Activated T-cell treated with anti-CD3 and anti-CD28 coated beads for 4 hours (primary cell): ENCODE measurements around the gene SRD5A1.
"Not testable (repeated sequence)": the region's sequence is repeated elsewhere in the genome, so short reads cannot be mapped to it uniquely, and the experiment has no call there.

ENCODE experiments used
- DNase-seq: peaks from one replicate; pipeline ENCODE4 v3.0.0-alpha.2; 2020

Gene SRD5A1

DNA sequence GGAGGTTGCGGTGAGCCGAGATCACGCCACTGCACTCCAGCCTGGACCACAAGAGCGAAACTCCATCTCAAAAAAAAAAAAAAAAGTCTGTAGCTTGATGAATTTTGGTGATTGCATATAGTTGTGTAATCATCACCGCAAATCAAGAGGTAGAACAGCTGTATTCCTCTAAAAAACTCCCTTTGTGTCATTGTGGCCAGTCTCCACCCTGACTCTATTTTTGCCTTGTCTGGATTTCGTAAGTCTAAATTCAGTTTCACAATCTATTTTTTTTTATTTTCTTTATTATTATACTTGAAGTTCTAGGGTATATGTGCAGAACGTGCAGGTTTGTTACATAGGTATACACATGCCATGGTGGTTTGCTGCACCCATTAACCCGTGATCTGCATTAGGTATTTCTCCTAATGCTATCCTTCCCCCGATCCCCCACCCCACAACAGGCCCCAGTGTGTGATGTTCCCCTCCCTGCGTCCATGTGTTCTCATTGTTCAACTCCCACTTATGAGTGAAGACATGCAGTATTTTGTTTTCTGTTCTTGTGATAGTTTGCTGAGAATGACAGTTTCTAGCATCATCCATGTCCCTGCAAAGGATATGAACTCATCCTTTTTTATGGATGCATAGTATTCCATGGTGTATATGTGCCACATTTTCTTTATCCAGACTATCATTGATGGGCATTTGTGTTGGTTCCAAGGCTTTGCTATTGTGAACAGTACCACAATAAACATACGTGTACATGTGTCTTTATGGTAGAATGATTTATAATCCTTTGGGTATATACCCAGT lies 12.5 kb downstream of the SRD5A1 start:
- not testable (repeated sequence) for DNase-seq

DNA sequence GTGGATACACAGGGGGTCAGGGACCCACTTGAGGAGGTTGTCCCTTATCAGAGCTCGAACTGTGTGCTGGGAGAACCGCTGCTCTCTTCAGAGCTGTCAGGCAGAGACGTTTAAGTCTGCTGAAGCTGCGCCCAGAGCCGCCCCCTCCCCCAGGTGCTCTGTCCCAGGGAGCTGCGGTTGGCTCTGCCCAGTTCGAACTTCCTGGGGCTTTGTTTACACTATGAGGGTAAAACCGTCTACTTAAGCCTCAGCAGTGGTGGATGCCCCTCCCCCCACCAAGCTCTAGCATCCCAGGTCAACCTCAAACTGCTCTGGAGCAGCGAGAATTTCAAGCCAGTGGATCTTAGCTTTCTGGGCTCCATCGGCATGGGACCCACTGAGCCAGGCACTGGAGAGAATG lies 15.9 kb downstream of the SRD5A1 start:
- DNase-seq: no peak

DNA sequence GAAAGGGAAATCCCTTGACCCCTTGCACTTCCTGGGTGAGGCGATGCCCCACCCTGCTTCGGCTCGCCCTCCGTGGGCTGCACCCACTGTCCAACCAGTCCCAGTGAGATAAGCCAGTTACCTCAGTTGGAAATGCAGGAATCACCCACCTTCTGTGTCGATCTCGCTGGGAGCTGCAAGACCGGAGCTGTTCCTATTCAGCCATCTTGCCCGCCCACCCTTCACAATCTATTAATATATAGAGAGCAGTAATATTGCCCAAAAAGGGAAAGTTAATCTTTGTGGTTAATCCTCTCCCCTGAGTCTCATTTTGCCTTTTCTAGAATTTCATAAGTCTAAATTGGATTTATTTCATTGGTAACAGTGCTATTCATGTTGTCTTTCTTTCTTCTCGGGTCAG lies 16.4 kb downstream of the SRD5A1 start:
- DNase-seq: no peak

GRCh38 chr5:6652025-6652424 lies 18.8 kb downstream of the SRD5A1 start:
- DNase-seq: no peak

- DNase-seq: no peak
Measured at GRCh38 chr5:6655432-6655831, 22.2 kb downstream of the SRD5A1 start.

- DNase-seq: no peak
Measured at GRCh38 chr5:6656680-6657079, 23.4 kb downstream of the SRD5A1 start.

DNA sequence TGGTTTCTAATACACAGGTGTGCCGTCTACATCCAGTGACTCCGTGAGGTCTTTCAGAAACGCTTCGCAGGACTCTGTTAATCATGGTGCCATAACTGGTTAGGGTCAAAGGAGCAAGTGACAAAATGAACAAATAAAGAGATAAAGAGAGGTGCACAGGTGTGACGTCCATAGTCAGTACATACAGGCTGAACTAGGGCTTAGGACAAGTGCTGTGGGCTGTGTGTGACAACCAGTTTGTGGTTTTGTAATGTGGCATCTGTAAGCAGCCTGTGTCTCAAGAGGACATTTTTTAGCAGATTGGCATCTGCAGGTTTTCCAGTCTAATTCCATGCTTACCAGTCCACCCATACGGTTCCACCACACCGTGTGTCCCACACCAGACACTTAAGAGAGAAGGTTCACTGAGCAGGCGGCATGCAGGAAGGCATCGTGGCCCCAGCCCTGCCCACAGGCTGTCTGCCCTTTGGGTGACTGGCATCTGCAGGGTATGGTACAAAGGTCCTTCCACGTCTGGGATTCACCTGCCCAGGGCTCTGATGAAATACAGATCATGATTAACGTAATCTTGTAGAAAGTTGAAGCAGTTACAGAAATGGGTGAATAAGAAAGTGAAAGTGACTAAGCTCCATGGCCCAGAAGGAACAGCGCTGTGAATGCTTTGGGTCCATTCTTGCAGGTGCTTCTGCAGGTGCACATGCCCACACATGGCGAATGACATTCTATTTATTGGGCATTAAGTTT lies 26.9 kb downstream of the SRD5A1 start:
- DNase-seq: no peak

DNA sequence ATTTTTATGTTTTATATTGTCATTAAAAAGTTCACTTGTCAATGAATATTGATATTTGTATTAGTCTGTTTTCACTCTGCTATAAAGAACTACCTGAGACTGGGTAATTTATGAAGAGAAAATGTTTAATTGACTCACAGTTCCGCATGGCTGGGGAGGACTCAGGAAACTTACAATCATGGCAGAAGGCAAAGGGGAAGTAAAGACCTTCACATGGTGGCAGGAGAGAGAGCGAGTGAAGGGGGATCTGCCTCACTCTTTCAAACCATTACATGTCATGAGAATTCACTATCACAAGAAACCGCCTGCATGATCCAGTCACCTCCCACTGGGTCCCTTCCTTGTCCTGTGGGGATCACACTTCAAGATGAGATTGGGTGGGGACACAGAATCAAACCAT lies 27.4 kb downstream of the SRD5A1 start:
- DNase-seq: no peak

DNA sequence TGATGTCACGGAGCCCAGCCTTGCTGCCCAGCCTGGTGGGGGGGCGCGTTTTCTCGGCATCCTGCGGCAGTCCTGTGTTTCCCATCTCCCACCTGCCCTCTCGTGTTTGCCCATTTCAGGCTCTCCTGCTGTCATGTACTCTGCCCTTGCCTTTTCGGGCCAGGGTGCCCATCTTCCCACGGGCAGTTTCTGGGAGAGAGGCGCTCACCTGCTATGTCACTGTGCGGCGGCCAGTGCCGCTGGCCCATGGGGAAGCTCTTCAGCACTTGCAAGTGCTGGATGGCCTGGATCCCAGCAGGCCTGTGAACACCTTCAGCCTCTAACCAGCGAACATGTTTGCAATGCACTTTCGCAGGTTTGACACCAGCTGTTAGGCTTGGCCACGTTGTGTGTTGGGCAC lies 33.5 kb downstream of the SRD5A1 start:
- DNase-seq: no peak

- DNase-seq: no peak
Measured at GRCh38 chr5:6667648-6668047, 34.4 kb downstream of the SRD5A1 start.

GRCh38 chr5:6668717-6669116 lies 35.5 kb downstream of the SRD5A1 start:
- DNase-seq: not testable (repeated sequence)

DNA sequence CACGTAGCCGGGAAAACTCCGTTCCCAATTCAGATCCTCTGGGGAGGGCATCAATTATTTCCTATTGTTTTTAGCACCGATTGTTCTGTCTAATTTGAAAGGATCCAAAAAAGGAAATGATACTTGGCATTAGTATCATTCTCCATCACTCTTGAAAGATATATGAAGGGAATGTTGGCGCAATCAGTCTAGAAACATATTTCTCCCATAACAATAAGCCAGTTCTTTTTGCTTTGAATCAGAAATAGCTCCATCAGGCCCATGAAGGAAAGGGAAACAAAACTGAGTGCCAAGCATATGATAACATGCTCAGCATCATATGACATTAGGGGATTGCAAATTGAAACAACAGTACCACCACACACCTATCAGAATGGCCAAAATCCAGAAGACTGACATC lies 39.8 kb downstream of the SRD5A1 start:
- no peak for DNase-seq

DNA sequence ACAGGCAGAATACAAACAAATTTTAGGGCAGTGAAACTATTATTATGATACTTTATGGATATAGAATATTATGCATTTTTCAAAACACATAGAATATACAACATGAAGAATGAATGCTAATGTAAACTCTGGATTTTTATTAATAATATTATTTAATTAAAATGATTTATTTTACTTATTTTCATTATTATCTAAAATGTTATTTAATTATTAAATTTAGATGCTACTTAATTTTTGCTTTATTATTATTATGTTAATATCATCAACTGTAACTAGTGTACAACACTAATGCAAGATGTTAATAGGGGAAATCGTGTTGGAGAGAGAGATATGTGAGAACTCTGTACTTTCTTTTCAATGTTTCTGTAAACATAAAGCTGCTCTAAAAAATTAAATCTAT lies 40.7 kb downstream of the SRD5A1 start:
- DNase-seq: no peak

GRCh38 chr5:6674421-6674820 lies 41.2 kb downstream of the SRD5A1 start:
- no peak for DNase-seq

DNA sequence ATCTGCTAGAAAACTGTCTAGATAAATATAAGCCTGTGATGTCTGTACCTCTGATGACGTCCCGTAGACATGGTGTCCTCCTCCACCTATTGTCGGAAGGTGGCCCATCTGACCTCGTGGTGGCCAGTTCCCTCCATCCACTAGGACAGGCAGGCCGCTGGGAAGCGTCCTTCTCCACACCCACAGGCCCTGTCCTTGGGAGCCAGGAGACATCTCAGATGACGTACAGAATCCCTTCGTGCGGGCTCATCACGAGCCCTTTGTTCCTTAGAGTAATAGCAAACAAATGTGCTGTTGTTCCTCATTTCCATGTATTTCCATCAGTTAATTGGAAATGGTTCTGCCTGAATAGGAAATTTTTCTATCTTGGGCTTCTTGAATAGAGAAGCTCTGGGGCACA lies 41.6 kb downstream of the SRD5A1 start:
- DNase-seq: no peak

GRCh38 chr5:6675784-6676491 lies 42.7 kb downstream of the SRD5A1 start:
- DNase-seq: no peak

DNA sequence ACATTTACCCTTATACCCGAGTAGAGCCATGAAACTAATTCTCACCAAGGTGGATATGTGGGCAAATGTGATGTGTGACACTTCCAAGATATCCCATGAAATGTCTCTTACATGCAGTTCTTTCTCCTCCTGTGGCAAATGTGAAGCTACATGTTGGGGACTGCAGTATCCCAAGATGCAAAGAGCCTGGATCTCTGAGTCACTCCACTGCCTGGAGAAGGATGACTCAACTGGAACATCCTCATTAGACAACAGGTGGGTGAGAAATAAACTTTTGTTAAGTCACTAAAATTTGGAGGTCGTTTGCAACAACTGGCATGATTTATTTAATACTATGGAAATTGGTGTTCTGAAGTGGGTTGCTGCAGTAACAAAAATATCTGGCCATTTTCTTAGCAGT lies 43.5 kb downstream of the SRD5A1 start:
- DNase-seq: no peak

- DNase-seq: no peak
Measured at GRCh38 chr5:6678385-6678784, 45.1 kb downstream of the SRD5A1 start.

DNA sequence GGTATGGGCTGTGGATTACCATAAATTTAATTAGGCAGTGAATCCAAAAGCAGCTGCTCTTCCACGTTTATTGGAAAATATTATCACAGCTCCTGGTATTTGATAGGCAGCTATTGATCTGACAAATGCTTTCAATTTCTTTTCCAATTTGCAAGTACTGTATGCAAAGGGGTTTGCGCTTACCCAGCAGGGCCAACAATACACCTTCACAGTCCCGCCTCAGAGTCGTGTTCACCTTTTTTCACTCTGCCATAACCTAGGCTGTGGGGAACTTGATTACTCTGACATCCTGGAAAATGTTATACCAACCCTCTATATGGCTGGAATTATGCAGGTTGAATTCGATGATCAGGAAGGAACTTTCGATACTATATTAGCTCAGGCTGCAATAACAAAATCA lies 47.7 kb downstream of the SRD5A1 start:
- no peak for DNase-seq

- DNase-seq: no peak
Measured at GRCh38 chr5:6681682-6682081, 48.4 kb downstream of the SRD5A1 start.

GRCh38 chr5:6682239-6682638 lies 49.0 kb downstream of the SRD5A1 start:
- DNase-seq: no peak

DNA sequence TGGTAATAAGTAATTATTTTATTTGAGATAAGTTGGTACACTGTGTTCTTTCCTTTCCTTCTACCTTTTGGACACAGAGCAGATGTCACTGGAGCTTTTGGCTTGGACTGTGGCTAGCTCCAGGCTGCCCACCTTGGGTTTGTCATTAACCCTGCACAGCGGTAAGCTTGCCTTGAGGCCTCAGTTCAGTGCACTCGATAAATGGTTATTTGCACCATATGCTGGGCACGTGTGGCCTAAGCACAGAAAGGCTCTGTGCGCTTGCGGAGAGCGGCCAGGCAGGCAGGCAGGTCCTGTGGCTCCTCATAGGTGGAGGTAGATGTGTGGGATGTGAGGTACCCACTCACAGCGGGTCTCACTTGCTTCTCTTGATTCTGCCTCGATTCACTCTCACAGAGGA lies 50.0 kb downstream of the SRD5A1 start:
- no peak for DNase-seq

GRCh38 chr5:6684075-6684474 lies 50.8 kb downstream of the SRD5A1 start:
- DNase-seq: no peak

- DNase-seq: no peak
Measured at GRCh38 chr5:6686501-6686900, 53.3 kb downstream of the SRD5A1 start.
